IMR-90 (cell line): ENCODE results near the gene KANK3. TPM values are rescaled to one million over a fixed set of nuclear protein-coding genes. Genes with fewer than 3 reads are reported as not detected.

Source experiments
- ATAC-seq: fragments of 200-7000 bp; cut with Tn5 transposase; 2 replicates; pipeline ENCODE4 v1.9.1; 2020; ENCODE audit warnings: low read depth, mild to moderate bottlenecking, moderate library complexity
- BruUV-seq: library from RNA; stranded (reverse); fragments of 400-500 nt; replicated peaks from 2 replicates; lab custom pipeline; 2021; lab: Mats Ljungman, UMichigan
- CTCF ChIA-PET: fragments of 300-600 bp; formaldehyde crosslinking; extraction: SDS; loops from one replicate; lab custom pipeline; 2021; ENCODE audit warnings: antibody characterized with exemption; lab: Yijun Ruan, JAX
- POLR2A ChIA-PET: fragments of 300-600 bp; sonication (Branson Sonifier 250); formaldehyde crosslinking; loops from one replicate; lab custom pipeline; 2022; ENCODE audit warnings: antibody characterized with exemption; ENCODE audit not compliant: unreplicated experiment; lab: Charles Lee
- DNase-seq: peaks from one replicate; pipeline ENCODE4 v3.0.0; 2013
- H2AFZ ChIP-seq: replicated peaks from 2 replicates; pipeline ENCODE3; 2013; ENCODE audit warnings: low read length, mild to moderate bottlenecking; ENCODE audit not compliant: poor library complexity
- H2AK5ac ChIP-seq: 2 replicates; pipeline ENCODE4 v1.6.1; 2013; ENCODE audit warnings: low read depth, low read length, inconsistent platforms
- H2AK9ac ChIP-seq: replicated peaks from 2 replicates; pipeline ENCODE3; 2013; ENCODE audit warnings: mild to moderate bottlenecking, low read depth, low read length, moderate library complexity; ENCODE audit not compliant: poor library complexity
- H2BK120ac ChIP-seq: 2 replicates; pipeline ENCODE4 v1.6.1; 2013; ENCODE audit warnings: low read depth, low read length, inconsistent platforms
- H2BK15ac ChIP-seq: 3 replicates; pipeline ENCODE4 v1.6.1; 2013; ENCODE audit warnings: low read depth, low read length, inconsistent platforms
- H2BK20ac ChIP-seq: 2 replicates; pipeline ENCODE4 v1.6.1; 2013; ENCODE audit warnings: low read depth, mild to moderate bottlenecking, inconsistent platforms, low read length, moderate library complexity
- H2BK5ac ChIP-seq: 2 replicates; pipeline ENCODE4 v1.6.1; 2013; ENCODE audit warnings: mild to moderate bottlenecking, low read depth, low read length, inconsistent platforms; ENCODE audit not compliant: poor library complexity, severe bottlenecking
- H3K14ac ChIP-seq: replicated peaks from 2 replicates; pipeline ENCODE4 v1.6.1; 2013; ENCODE audit warnings: low read depth, low read length, inconsistent platforms
- H3K18ac ChIP-seq: 2 replicates; pipeline ENCODE4 v1.6.1; 2013; ENCODE audit warnings: low read depth, low read length, control low read depth
- H3K23ac ChIP-seq: 2 replicates; pipeline ENCODE4 v1.6.1; 2013; ENCODE audit warnings: low read depth, low read length, inconsistent platforms
- H3K27ac ChIP-seq: 2 replicates; pipeline ENCODE4 v1.5.1; 2013; ENCODE audit warnings: mild to moderate bottlenecking, control low read depth, low read length; ENCODE audit not compliant: insufficient read depth
- H3K27me3 ChIP-seq: 2 replicates; pipeline ENCODE4 v1.6.1; 2013; ENCODE audit warnings: low read length; ENCODE audit not compliant: control insufficient read depth, insufficient read depth
- H3K36me3 ChIP-seq: 2 replicates; pipeline ENCODE4 v1.6.1; 2013; ENCODE audit warnings: low read length, mixed read lengths; ENCODE audit not compliant: control insufficient read depth, insufficient read depth
- H3K4ac ChIP-seq: 2 replicates; pipeline ENCODE4 v1.6.1; 2013; ENCODE audit warnings: low read depth, low read length, inconsistent platforms
- H3K4me1 ChIP-seq: 2 replicates; pipeline ENCODE4 v1.6.1; 2013; ENCODE audit warnings: low read length, mixed read lengths; ENCODE audit not compliant: control insufficient read depth, insufficient read depth
- H3K4me2 ChIP-seq: 2 replicates; pipeline ENCODE4 v1.6.1; 2013; ENCODE audit warnings: low read depth, mild to moderate bottlenecking, control low read depth, low read length, moderate library complexity
- H3K4me3 ChIP-seq: 2 replicates; pipeline ENCODE4 v1.5.1; 2013; ENCODE audit warnings: low read depth, mild to moderate bottlenecking, control low read depth, low read length, moderate library complexity; ENCODE audit not compliant: insufficient read depth
- H3K56ac ChIP-seq: 2 replicates; pipeline ENCODE4 v1.6.1; 2013; ENCODE audit warnings: low read length, inconsistent platforms; ENCODE audit not compliant: insufficient read depth; ENCODE audit errors: extremely low read depth
- H3K79me1 ChIP-seq, 2 experiments: 2 replicates each; pipeline ENCODE4 v1.6.1; 2013; ENCODE audit warnings: low read length in 2 of 2, inconsistent platforms in 1 of 2, low read depth in 1 of 2
- H3K9ac ChIP-seq: 2 replicates; pipeline ENCODE4 v1.6.1; 2013; ENCODE audit warnings: low read depth, low read length, control low read depth
- H3K9me1 ChIP-seq: 2 replicates; pipeline ENCODE4 v1.6.1; 2013; ENCODE audit warnings: low read length, inconsistent platforms; ENCODE audit not compliant: insufficient read depth
- H3K9me3 ChIP-seq: 2 replicates; pipeline ENCODE4 v1.6.1; 2013; ENCODE audit warnings: low read length; ENCODE audit not compliant: control insufficient read depth, insufficient read depth
- H4K20me1 ChIP-seq: 2 replicates; pipeline ENCODE4 v1.6.1; 2013; ENCODE audit warnings: low read length, inconsistent platforms; ENCODE audit not compliant: insufficient read depth
- H4K5ac ChIP-seq: 2 replicates; pipeline ENCODE4 v1.6.1; 2013; ENCODE audit warnings: mild to moderate bottlenecking, low read depth, low read length, control low read depth
- H4K8ac ChIP-seq, 2 experiments: 2 replicates each; pipeline ENCODE4 v1.6.1; 2013; ENCODE audit warnings: low read depth in 2 of 2, low read length in 2 of 2, control low read depth in 1 of 2, inconsistent platforms in 1 of 2
- H4K91ac ChIP-seq: 2 replicates; pipeline ENCODE4 v1.6.1; 2013; ENCODE audit warnings: low read depth, low read length, inconsistent platforms; ENCODE audit not compliant: insufficient read depth
- BHLHE40 ChIP-seq: fragments of 150-350 bp; IDR thresholded peaks from 2 replicates; pipeline ENCODE4 v1.6.1; 2016; ENCODE audit warnings: mild to moderate bottlenecking, low read depth, low read length
- CEBPB ChIP-seq: IDR thresholded peaks from 2 replicates; pipeline ENCODE4 v1.6.1; 2012; ENCODE audit warnings: low read depth, low read length, improper control_type of control experiment
- CHD1 ChIP-seq: IDR thresholded peaks from 2 replicates; pipeline ENCODE4 v1.6.1; 2012; ENCODE audit warnings: low read depth, low read length, improper control_type of control experiment
- CTCF ChIP-seq: conservative IDR thresholded peaks from 2 replicates; pipeline ENCODE4 v1.5.1; 2012; ENCODE audit warnings: mild to moderate bottlenecking, low read depth, low read length, improper control_type of control experiment
- FOS ChIP-seq: fragments of 150-350 bp; IDR thresholded peaks from 2 replicates; pipeline ENCODE4 v1.6.1; 2016; ENCODE audit warnings: low read depth, low read length
- MAFK ChIP-seq: IDR thresholded peaks from 2 replicates; pipeline ENCODE4 v1.6.1; 2012; ENCODE audit warnings: low read depth, low read length, improper control_type of control experiment
- MAZ ChIP-seq: IDR thresholded peaks from 2 replicates; pipeline ENCODE4 v1.6.1; 2012; ENCODE audit warnings: low read depth, mild to moderate bottlenecking, low read length, improper control_type of control experiment, moderate library complexity, borderline replicate concordance
- MXI1 ChIP-seq: IDR thresholded peaks from 2 replicates; pipeline ENCODE4 v1.6.1; 2012; ENCODE audit warnings: low read depth, mild to moderate bottlenecking, low read length, moderate library complexity, borderline replicate concordance
- POLR2A ChIP-seq: IDR thresholded peaks from 2 replicates; pipeline ENCODE4 v1.6.1; 2012; ENCODE audit warnings: mild to moderate bottlenecking, low read depth, low read length
- RCOR1 ChIP-seq: IDR thresholded peaks from 2 replicates; pipeline ENCODE4 v1.6.1; 2012; ENCODE audit warnings: mild to moderate bottlenecking, low read length, improper control_type of control experiment; ENCODE audit not compliant: insufficient replicate concordance
- RFX5 ChIP-seq: IDR thresholded peaks from 2 replicates; pipeline ENCODE4 v1.8.0; 2012; ENCODE audit warnings: low read depth, mild to moderate bottlenecking, low read length, moderate library complexity
- SMC3 ChIP-seq: fragments of 150-350 bp; IDR thresholded peaks from 2 replicates; pipeline ENCODE4 v1.6.1; 2016; ENCODE audit warnings: low read depth, mild to moderate bottlenecking, antibody characterized with exemption, low read length, moderate library complexity
- USF2 ChIP-seq: fragments of 150-350 bp; IDR thresholded peaks from 2 replicates; pipeline ENCODE4 v1.6.1; 2017; ENCODE audit warnings: mild to moderate bottlenecking, antibody characterized with exemption, low read length, low read depth
- WGBS, 2 experiments: methylation state at CpG; one replicate each; pipeline versions ENCODE4 v1.1.5 to v1.1.7; 2013; ENCODE audit warnings: missing lambda C conversion rate in 2 of 2; ENCODE audit not compliant: insufficient read length in 1 of 2; ENCODE audit errors: extremely low coverage in 2 of 2; 5-methylcytosine and 5-hydroxymethylcytosine counted together
- dilution Hi-C: fragments of 300-500 bp; cut with HindIII; formaldehyde crosslinking; loops from one replicate; pipeline ENCODE4 v1.14.3; 2018; ENCODE audit warnings: low sequenced_read_pairs; ENCODE audit not compliant: unreplicated experiment
- in situ Hi-C: fragments of 300-500 bp; cut with MboI; formaldehyde crosslinking; loops from 3 replicates; pipeline ENCODE4 v1.14.3; 2019; ENCODE audit warnings: low sequenced_read_pairs, inconsistent platforms, mixed read lengths
- intact Hi-C: fragments of 100-400 bp; cut with micrococcal nuclease; formaldehyde crosslinking; loops from 2 replicates; pipeline ENCODE4 v1.10.0; 2022
- polyA plus RNA-seq, 3 experiments: library from polyadenylated mRNA; depleted of rRNA; stranded (reverse); fragments of >200 nt; gene quantifications; 2 replicates each; pipeline ENCODE4 v1.2.3, GENCODE V29; 2012; ENCODE audit warnings: low replicate concordance in 1 of 3
- total RNA-seq: library from RNA; depleted of rRNA; stranded (reverse); fragments of >200 nt; gene quantifications from 2 replicates; pipeline ENCODE4 v1.2.3, GENCODE V29; 2012

KANK3 gene
- total and polyA plus RNA-seq, 2 of the 4 experiments (the other 2 are of a cell fraction) = 0.07 TPM; not detected in 1

- in situ Hi-C loops (no loop called here), dilution Hi-C loops (no loop called here)
- ATAC-seq = peak; percentile 71
- TF ChIP-seq CHD1 (no peak), FOS (peak; percentile 80), MAZ (peak; percentile 92), CTCF (no peak), MAFK (peak; percentile 62; the same call in 1 of the 2 replicates), USF2 (no peak; the same call in 1 of the 2 replicates), MXI1 (0 out of 2 replicates have a peak, but pooled peaks have one; percentile 43), POLR2A (0 out of 2 replicates have a peak, but pooled peaks have one; percentile 35), RCOR1 (peak; percentile 74), BHLHE40 (peak; percentile 60; the same call in 1 of the 2 replicates), SMC3 (peak; percentile 6; the same call in 1 of the 2 replicates), CEBPB (peak; percentile 43), RFX5 (no peak)
Observed at GRCh38 chr19:8361921-8362793, 19.1 kb upstream of the KANK3 start.

More at GRCh38 chr19:8361921-8362793, 19.1 kb upstream of the KANK3 start:
- Histone ChIP-seq H3K18ac (peak overlapping the region; percentile 11), H3K27ac (peak overlapping the region; percentile 46), H3K23ac (peak overlapping the region; percentile 70; the same call in 1 of the 2 replicates), H2BK15ac (peak overlapping the region; percentile 92), H3K9me3 (no peaks in the 10 kb centered on the region), H2AK5ac (peak overlapping the region; percentile 96), H3K4me2 (peak overlapping the region; percentile 29), H4K8ac (peak overlapping the region; percentile 63 to 68), H3K56ac (peak overlapping the region; percentile 28; the same call in 1 of the 2 replicates), H3K14ac (peak overlapping the region; percentile 74), H3K9ac (peak overlapping the region; percentile 24; the same call in 1 of the 2 replicates), H3K79me1 (peaks cover 0 to 19% of the 10 kb centered on the region in 2 experiments; a peak in 1 of 4 replicates), H2BK5ac (peak overlapping the region; percentile 70), H2BK120ac (peak overlapping the region; percentile 81), H3K4me1 (peaks cover 17% of the 10 kb centered on the region), H2AFZ (peak overlapping the region; percentile 63), H4K20me1 (peaks cover 12% of the 10 kb centered on the region), H2AK9ac (peak overlapping the region; percentile 8), H3K27me3 (no peaks in the 10 kb centered on the region), H4K91ac (peak overlapping the region; percentile 83), H3K4ac (peak overlapping the region; percentile 87), H3K36me3 (no peaks in the 10 kb centered on the region), H3K4me3 (no peak overlapping the region), H3K9me1 (peaks cover 7% of the 10 kb centered on the region; the same call in 1 of the 2 replicates), H4K5ac (peak overlapping the region; percentile 18; the same call in 1 of the 2 replicates), H2BK20ac (peak overlapping the region; percentile 96)
- ChIA-PET CTCF (no interaction called here), POLR2A (no interaction called here)
- 0% methylated on average over 2 of the region's 12 CpGs; no CpG with 5 or more reads in 1 of the 2 experiments for WGBS, 2 experiments
- no TSS peak for BruUV-seq
- DNase-seq = peak; percentile 99
- intact Hi-C loops = no loop called here
